Activated gamma-delta T cell (primary cell): ENCODE data around the gene KLHL3.
"Not testable (repeated sequence)": the region's sequence is repeated elsewhere in the genome, so short reads cannot be mapped to it uniquely, and the experiment has no call there.

Experiments used
- DNase-seq: peaks from one replicate; lab custom pipeline; 2025; lab: John Stamatoyannopoulos, UW
- total RNA-seq, 2 donors: gene quantifications; one replicate each; lab custom pipeline; 2026; lab: John Stamatoyannopoulos, UW

Gene KLHL3, protein sequence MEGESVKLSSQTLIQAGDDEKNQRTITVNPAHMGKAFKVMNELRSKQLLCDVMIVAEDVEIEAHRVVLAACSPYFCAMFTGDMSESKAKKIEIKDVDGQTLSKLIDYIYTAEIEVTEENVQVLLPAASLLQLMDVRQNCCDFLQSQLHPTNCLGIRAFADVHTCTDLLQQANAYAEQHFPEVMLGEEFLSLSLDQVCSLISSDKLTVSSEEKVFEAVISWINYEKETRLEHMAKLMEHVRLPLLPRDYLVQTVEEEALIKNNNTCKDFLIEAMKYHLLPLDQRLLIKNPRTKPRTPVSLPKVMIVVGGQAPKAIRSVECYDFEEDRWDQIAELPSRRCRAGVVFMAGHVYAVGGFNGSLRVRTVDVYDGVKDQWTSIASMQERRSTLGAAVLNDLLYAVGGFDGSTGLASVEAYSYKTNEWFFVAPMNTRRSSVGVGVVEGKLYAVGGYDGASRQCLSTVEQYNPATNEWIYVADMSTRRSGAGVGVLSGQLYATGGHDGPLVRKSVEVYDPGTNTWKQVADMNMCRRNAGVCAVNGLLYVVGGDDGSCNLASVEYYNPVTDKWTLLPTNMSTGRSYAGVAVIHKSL
- 16.0 to 43.2 reads per million in 2 donors for total RNA-seq

DNA sequence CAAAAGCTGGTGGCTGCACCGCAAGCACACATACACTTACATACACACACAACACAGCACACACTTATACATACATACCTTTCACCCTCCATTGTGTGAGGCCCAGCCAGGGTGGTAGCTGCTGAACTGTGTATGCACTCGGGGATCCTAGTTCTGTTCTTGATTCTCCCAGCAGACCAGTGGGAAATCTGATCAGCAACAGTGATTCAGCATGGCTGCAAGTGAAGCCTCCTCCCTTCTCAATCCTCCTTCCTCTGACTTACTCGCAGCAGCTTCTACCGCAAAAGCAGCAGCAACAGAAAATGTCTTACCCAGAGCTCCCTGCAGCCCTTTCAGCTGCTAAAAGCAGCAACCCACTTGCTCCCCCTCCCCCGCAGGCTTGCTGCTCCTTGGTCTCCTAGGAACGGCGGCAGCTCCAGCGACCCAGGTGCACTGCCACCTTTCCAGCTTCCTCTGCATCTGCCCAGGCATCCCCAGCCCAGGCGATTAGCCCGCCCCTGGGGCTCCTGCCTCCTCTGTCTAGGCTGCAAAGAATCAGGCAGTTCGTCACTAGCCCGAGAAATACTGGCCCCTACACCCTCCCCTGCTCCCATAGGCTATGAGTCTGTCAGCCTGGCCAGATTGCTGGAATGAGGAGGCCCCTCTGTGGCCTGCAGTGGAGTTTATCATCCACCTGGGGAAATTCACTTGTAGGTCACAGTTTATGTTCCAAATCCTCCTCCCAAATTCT lies at the start of gene KLHL3:
KLHL3 (minus strand) TSS at position 535 of the 730 bp plus-strand sequence; CDS start at position 92, 443 bp downstream.
- no peak for DNase-seq

- DNase-seq = no peak
These were observed 47.2 kb upstream of the KLHL3 start for GRCh38 chr5:137782984-137783536.

- DNase-seq = no peak
These were observed 46.2 kb upstream of the KLHL3 start for GRCh38 chr5:137782055-137782454.

- DNase-seq = no peak
These were observed 43.1 kb upstream of the KLHL3 start for GRCh38 chr5:137778772-137779564.

DNA sequence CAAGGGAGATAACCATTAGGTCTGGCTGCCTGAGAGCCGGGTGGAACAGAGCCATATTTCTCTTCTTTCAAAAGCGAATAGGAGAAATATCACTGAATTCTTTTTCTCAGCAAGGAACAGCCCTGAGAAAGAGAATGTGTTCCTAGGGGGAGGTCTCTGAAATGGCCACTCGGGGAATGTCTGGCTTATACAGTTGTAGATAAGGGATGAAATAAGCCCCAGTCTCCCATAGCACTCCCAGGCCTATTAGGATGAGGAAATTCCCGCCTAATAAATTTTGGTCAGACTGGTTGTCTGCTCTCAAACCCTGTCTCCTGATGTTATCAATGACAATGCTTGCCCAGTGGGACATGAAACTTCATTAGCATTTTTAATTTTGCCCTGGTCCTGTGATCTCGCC lies 32.0 kb upstream of the KLHL3 start:
- not testable (repeated sequence) for DNase-seq

- no peak for DNase-seq
These were observed 25.7 kb upstream of the KLHL3 start for GRCh38 chr5:137761566-137761965.

GRCh38 chr5:137760719-137761516 lies 25.0 kb upstream of the KLHL3 start:
- no peak for DNase-seq

DNA sequence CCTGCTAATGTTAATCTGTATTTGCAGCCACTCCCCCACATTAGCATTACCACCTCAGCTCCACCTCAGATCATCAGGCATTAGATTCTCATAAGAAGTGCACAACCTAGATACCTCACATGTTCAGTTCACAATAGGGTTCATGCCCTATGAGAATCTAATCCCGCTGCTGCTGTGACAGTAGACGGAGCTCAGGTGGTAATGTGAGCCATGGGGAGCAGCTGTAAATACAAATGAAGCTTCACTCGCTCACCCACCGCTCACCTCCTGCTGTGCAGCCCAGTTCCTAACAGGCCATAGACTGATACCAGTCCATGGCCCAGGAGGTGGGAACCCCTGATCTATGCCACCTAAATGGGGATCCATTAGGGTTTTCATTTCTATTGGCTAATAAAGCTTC lies 24.4 kb upstream of the KLHL3 start:
- DNase-seq = no peak

GRCh38 chr5:137758715-137759306 lies 22.9 kb upstream of the KLHL3 start:
- DNase-seq = no peak

- DNase-seq = no peak
These were observed 22.2 kb upstream of the KLHL3 start for GRCh38 chr5:137758121-137758520.

DNA sequence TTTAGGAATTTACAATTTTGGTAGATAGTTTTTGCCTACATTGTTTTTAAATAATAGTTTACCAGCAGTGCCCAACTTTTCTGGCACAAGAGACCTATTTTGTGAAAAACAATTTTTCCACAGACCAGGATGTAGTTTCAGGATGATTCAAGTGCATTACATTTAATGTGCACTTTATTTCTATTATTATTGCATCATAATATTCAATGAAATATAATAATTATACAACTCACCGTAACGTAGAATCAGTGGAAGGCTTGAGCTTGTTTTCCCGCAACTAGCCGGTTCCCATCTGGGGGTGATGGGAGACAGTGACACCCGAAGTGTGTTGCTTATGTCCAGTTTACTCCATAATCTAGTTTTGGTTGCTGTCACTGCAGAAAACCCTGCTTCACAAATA lies 21.7 kb upstream of the KLHL3 start:
- DNase-seq = no peak

GRCh38 chr5:137754961-137755762 lies 19.3 kb upstream of the KLHL3 start:
- no peak for DNase-seq

GRCh38 chr5:137754188-137754960 lies 18.5 kb upstream of the KLHL3 start, which contains the start of gene HNRNPA0:
Gene HNRNPA0, minus strand, starts transcription at chr5:137754363. Its CDS starts 297 bp downstream, at chr5:137754066.
- DNase-seq = peak; percentile 97

DNA sequence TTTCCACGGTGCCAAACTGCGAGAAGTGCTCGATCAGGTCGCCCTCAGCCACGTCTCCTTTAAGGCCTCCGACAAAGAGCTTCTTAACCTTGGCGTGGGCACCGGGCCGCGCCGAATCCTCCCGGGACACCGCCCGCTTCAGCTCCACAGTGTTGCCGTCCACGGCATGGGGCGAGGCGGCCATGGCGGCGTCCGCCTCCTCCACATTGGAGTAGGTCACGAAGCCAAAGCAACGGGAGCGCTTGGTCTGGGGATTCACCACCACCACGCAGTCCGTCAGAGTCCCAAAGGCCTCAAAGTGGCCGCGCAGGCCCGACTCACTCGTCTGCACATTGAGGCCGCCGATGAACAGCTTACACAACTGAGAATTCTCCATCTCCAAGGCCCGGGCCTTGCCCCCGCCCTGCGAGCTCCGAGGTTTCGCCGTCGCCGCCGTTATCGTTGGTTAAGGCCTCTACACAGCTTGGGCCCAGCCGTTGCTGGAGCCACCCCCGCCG lies 17.9 kb upstream of the KLHL3 start:
- DNase-seq = peak; percentile 32

- peak; percentile 40 for DNase-seq
These were observed 17.2 kb upstream of the KLHL3 start for GRCh38 chr5:137752905-137753690.

GRCh38 chr5:137751869-137752491 lies 16.1 kb upstream of the KLHL3 start:
- no peak for DNase-seq

GRCh38 chr5:137750436-137750835 lies 14.5 kb upstream of the KLHL3 start:
- DNase-seq = no peak
